ENCODE results near the gene TMSB10.

TMSB10 gene

GRCh38 chr2:84888401-84889276 is 16.8 kb upstream of the TMSB10 start:
- peak; percentile 89 for ATAC-seq
- Mint-ChIP-seq H3K27ac (peak overlapping the region; percentile 87), H3K4me1 (peaks cover 33% of the 10 kb centered on the region)

DNA sequence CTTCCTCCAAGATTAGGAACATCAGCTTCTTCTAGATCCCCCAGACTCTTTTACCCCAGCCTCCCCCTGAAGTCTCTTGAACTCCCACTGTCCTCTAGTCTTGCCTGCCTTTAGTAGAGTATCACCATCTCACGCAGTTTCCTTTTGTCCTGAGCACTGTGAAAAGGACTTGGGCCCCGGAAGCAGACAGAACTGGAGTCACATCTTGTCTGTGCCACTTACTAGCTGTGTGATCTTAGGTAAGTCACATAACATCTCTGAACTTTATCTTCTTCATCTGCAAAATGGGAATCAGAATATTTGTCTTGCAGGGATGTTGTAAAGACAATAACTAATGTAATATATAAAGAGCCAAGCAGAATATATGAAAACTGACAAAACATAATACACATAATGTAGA is 16.1 kb upstream of the TMSB10 start:
- Mint-ChIP-seq H3K36me3 (no peaks in the 10 kb centered on the region), H3K4me1 (peaks cover 40% of the 10 kb centered on the region), H3K27ac (peak overlapping the region; percentile 87), H3K9me3 (no peaks in the 10 kb centered on the region), H3K4me3 (peak overlapping the region; percentile 70)
- DNase-seq (ENCODE audit: low spot score in 2 of 2) = no peak
- ATAC-seq = peak; percentile 50

More at GRCh38 chr2:84888401-84889276, 16.8 kb upstream of the TMSB10 start:
- DNase-seq (ENCODE audit: low spot score in 2 of 2) = peak in 1 of 2 donors; percentile 70
- Mint-ChIP-seq H3K36me3 (no peaks in the 10 kb centered on the region), H3K4me3 (peak overlapping the region; percentile 70), H3K9me3 (no peaks in the 10 kb centered on the region)

- H3K9me3 Mint-ChIP-seq = no peaks in the 10 kb centered on the region
- peaks cover 58% of the 10 kb centered on the region for H3K4me1 Mint-ChIP-seq
- H3K4me3 Mint-ChIP-seq = no peak overlapping the region
- no peak overlapping the region for H3K27ac Mint-ChIP-seq
- no peak for ATAC-seq
- H3K36me3 Mint-ChIP-seq = no peaks in the 10 kb centered on the region
- DNase-seq (ENCODE audit: low spot score in 2 of 2) = no peak
Measured at GRCh38 chr2:84891355-84892010, 14.0 kb upstream of the TMSB10 start.

DNA sequence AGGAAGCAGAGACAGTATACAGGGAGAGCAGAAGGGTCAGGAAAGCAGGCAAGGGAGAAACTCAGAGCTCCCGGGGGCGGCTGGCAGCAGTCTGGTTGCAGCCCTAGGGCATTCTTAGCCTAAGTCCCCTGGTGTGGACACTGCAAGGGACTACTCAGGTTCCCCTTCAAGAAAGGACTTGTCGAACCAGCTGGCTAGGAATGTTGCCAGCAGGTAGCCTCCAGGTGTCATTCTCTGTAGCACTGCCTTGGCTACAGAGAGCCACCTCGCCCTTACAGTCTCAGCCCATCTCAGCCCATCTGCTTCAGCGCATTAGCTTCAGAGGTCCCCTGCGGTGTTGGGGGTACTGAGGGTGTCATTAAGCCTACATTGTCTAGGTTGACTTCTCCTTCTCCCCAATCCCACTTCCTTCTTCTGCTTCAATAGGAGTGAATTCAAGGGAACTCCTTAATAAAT is 11.3 kb upstream of the TMSB10 start:
- peak overlapping the region; percentile 9 for H3K4me3 Mint-ChIP-seq

DNA sequence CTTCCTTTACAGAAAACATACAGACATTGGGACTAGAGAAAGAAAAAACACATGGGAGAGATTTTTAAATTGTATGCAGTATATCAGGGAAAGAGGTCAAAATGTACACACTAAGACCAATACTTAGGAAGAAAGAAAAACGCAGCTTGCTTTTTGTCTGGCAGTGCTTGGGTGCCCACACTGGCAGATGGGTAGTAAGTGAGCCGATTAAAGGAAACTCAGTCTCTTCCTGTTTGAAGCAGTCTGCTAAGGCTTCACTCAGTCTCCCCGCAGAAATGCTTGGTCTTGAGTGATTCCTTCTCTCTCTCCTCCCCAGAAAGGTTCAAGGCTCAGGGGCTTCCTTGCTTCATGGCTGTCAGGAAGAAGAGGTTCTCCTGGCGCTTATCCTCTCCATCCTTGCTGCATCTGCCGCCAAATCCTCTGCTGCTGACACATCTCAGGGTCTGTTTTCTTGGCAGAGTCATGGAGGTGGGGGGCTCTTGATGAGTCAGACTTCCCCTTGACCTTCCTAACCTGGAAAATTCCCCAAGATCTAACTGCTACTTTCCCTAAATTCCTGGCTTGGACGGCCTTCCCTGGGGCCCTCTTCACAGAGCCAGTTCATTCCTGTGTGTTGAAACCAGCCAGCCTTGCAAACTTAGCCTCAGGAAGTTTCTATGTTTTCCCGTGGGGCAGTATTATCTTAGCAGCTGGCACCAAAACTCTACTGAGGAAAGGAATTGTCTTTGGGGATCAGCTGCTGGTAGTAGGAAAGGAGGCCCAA is 10.5 kb upstream of the TMSB10 start:
- H3K9me3 Mint-ChIP-seq = no peaks in the 10 kb centered on the region
- H3K36me3 Mint-ChIP-seq = peaks cover 10% of the 10 kb centered on the region
- DNase-seq (ENCODE audit: low spot score in 2 of 2) = no peak
- peak overlapping the region; percentile 7 for H3K27ac Mint-ChIP-seq
- ATAC-seq = no peak
- peaks cover 58% of the 10 kb centered on the region for H3K4me1 Mint-ChIP-seq
- H3K4me3 Mint-ChIP-seq = peak overlapping the region; percentile 9

More for the DNA sequence above, 11.3 kb upstream of the TMSB10 start:
- H3K36me3 Mint-ChIP-seq = peaks cover 10% of the 10 kb centered on the region
- ATAC-seq (no peak), DNase-seq (ENCODE audit: low spot score in 2 of 2) (no peak)
- H3K9me3 Mint-ChIP-seq = no peaks in the 10 kb centered on the region
- peak overlapping the region; percentile 7 for H3K27ac Mint-ChIP-seq
- H3K4me1 Mint-ChIP-seq = peaks cover 57% of the 10 kb centered on the region

DNA sequence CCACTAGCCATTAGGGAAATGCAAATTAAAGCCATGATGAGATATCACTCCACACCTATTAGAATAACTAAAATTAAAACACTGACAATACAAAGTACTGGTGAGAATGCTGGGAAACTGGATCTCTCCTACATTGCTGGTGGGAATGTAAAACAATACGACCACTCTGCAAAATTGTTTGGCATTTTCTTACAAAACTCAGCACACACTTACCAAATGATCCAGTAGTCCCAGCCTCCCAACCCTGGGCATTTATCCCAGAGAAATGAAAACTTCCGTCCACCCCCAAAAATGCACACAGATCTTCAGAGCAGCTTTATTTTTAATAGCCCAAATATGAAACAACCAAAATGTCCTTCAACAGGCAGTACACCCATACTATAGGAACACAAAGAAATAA is 8.9 kb upstream of the TMSB10 start:
- peaks cover 10% of the 10 kb centered on the region for H3K36me3 Mint-ChIP-seq
- peaks cover 68% of the 10 kb centered on the region for H3K4me1 Mint-ChIP-seq
- DNase-seq (ENCODE audit: low spot score in 2 of 2) (no peak), ATAC-seq (no peak)
- peak overlapping the region; percentile 96 for H3K27ac Mint-ChIP-seq
- no peaks in the 10 kb centered on the region for H3K9me3 Mint-ChIP-seq
- no peak overlapping the region for H3K4me3 Mint-ChIP-seq

- peak; percentile 71 for ATAC-seq
- no peak for DNase-seq (ENCODE audit: low spot score in 2 of 2)
- Mint-ChIP-seq H3K4me1 (peaks cover 79% of the 10 kb centered on the region), H3K36me3 (peaks cover 10% of the 10 kb centered on the region), H3K9me3 (no peaks in the 10 kb centered on the region), H3K27ac (peak overlapping the region; percentile 96), H3K4me3 (peak overlapping the region; percentile 68)
Measured at GRCh38 chr2:84897773-84898172, 7.7 kb upstream of the TMSB10 start.

DNA sequence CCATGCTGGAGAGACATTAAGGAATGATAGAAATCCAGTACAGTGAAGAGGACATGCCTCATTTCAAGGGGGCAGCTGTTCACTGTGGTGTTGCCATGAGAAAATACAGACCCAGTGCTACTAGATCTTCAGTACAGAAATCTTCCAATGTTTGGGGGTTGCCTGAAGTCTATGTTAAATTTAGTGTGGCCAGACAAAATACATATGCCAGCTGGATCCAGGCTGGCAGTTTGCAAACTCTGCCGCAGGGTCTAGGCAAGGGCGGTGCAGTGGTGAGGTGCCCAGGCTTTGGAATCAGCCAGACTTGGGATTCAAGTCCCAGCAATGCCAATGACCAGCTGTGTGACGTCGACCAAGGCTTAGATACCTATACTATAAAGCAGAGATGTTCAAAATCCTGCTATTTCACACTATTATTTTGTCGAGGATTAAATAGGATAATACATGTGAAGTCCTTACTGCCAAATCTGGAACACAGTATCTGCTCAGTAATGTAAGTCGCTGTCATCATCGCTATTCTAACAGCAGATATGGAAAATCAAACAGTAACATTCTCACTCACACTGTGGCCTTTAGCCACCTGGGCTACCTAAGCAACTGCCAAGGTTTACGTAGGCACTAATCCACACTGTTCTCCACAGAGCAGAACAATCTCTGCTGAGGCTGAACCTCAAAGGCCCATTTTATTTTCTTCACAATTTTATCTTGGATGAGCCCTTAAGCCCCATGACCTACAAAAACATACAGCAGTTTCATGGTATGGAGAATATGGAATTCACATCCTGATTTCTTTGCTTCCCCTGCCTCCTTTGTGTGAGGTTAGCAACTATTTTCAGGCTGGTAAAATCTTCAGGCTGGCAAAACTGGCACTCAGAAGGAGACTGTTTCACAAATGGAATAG is 5.9 kb upstream of the TMSB10 start:
- H3K4me3 Mint-ChIP-seq = no peak overlapping the region
- H3K4me1 Mint-ChIP-seq = peaks cover 87% of the 10 kb centered on the region
- H3K27ac Mint-ChIP-seq = peak overlapping the region; percentile 96
- peaks cover 16% of the 10 kb centered on the region for H3K36me3 Mint-ChIP-seq
- DNase-seq (ENCODE audit: low spot score in 2 of 2) (no peak), ATAC-seq (no peak)
- no peaks in the 10 kb centered on the region for H3K9me3 Mint-ChIP-seq

DNA sequence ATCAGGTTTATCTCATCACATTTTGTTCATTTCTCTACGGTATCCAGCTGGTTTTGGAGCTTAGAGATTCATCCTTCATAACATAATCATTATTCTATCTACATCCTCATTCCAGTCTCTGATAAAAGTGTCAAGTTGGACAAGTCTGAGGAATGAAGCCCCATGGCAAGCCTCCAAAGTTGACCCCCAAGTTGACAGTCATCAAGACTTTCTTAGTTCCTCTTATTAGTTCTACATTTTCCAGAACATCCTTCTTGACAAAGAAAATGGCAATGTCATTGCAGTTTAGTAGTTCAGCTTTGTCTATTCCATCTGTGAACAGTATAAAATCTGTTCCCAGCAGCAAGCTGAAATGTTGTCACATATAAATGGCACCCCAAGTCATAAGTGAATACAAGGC is 4.5 kb upstream of the TMSB10 start:
- H3K27ac Mint-ChIP-seq = no peak overlapping the region
- no peak for DNase-seq (ENCODE audit: low spot score in 2 of 2)
- ATAC-seq = no peak
- peaks cover 30% of the 10 kb centered on the region for H3K36me3 Mint-ChIP-seq
- H3K9me3 Mint-ChIP-seq = no peaks in the 10 kb centered on the region
- H3K4me3 Mint-ChIP-seq = no peak overlapping the region
- peaks cover 79% of the 10 kb centered on the region for H3K4me1 Mint-ChIP-seq

- Mint-ChIP-seq H3K36me3 (peaks cover 37% of the 10 kb centered on the region), H3K9me3 (no peaks in the 10 kb centered on the region), H3K4me3 (no peak overlapping the region), H3K4me1 (peaks cover 74% of the 10 kb centered on the region), H3K27ac (no peak overlapping the region)
- DNase-seq (ENCODE audit: low spot score in 2 of 2) (no peak), ATAC-seq (no peak)
Measured at GRCh38 chr2:84901593-84902120, 3.8 kb upstream of the TMSB10 start.

GRCh38 chr2:84902526-84902925 is 2.9 kb upstream of the TMSB10 start:
- peaks cover 77% of the 10 kb centered on the region for H3K4me1 Mint-ChIP-seq
- DNase-seq (ENCODE audit: low spot score in 2 of 2) = no peak
- H3K4me3 Mint-ChIP-seq = no peak overlapping the region
- ATAC-seq = no peak
- no peaks in the 10 kb centered on the region for H3K9me3 Mint-ChIP-seq
- peak overlapping the region; percentile 33 for H3K27ac Mint-ChIP-seq
- H3K36me3 Mint-ChIP-seq = peaks cover 46% of the 10 kb centered on the region

DNA sequence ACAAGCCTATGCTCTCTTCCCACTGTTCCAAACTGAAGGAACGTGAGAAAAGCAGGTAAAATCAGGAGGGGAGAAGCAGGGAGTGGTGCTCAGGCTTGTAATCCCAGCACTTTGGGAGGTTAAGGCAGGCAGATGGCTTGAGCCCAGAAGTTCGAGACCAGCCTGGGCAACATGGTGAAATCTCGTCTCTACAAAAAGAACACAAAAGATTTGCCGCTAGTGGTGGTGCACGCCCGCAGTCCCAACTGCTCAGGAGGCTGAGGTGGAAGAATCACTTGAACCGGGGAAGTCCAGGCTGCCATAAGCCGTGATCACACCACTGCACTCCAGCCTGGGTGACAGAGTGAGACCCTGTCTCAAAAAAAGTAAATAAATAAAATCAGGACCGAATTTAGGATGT is 1.3 kb upstream of the TMSB10 start:
- H3K27ac Mint-ChIP-seq = peak overlapping the region; percentile 98
- peak overlapping the region; percentile 94 for H3K4me3 Mint-ChIP-seq
- H3K9me3 Mint-ChIP-seq = peaks cover under 1% of the 10 kb centered on the region
- peaks cover 79% of the 10 kb centered on the region for H3K4me1 Mint-ChIP-seq
- ATAC-seq = no peak
- no peak for DNase-seq (ENCODE audit: low spot score in 2 of 2)
- H3K36me3 Mint-ChIP-seq = peaks cover 52% of the 10 kb centered on the region

DNA sequence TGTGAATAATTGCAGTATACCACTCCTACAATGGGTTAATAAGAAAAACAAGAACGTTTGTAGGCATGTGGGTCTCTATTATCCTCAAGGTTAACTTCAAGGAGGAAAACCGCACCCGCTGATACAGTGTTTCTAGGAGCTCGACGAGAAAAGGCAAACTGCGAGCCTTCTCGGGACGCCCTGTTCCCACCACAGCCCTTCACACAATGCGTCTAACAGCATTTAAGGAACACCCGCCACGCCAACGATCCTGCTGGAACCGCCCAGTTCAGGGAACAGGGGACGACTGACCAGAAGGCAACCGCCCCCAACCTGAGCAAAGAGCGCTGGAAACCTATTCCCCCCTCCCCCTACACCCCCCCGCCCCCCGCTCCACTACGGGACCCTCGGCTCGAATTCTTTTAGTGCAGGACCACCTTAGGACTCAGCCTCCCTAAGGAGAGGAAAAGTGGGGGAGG is 710 bp upstream of the TMSB10 start:
- Mint-ChIP-seq H3K4me1 (peaks cover 79% of the 10 kb centered on the region), H3K27ac (peak overlapping the region; percentile 98), H3K36me3 (peaks cover 58% of the 10 kb centered on the region), H3K4me3 (peak overlapping the region; percentile 94), H3K9me3 (peaks cover 6% of the 10 kb centered on the region)
- ATAC-seq = peak; percentile 1
- DNase-seq (ENCODE audit: low spot score in 2 of 2) = peak in 1 of 2 donors; percentile 73
